SK-N-SH (cell line): ENCODE measurements around the gene WT1. TPM values are rescaled to one million over a fixed set of nuclear protein-coding genes. Genes with fewer than 3 reads are reported as not detected.

Source experiments
- CTCF ChIA-PET: fragments of 300-600, 350-600 bp; formaldehyde crosslinking; extraction: SDS; loops from one replicate; lab custom pipeline; 2021; lab: Yijun Ruan, JAX
- POLR2A ChIA-PET: fragments of 350-600 bp; sonication (Branson Sonifier 250); formaldehyde crosslinking; extraction: SDS; loops from one replicate; lab custom pipeline; 2020; ENCODE audit warnings: antibody characterized with exemption, inconsistent platforms; lab: Yijun Ruan, JAX
- DNase-seq: peaks from one replicate; pipeline ENCODE4 v3.0.0; 2012
- H2AFZ ChIP-seq: fragments of 200-600 bp; sonication (generic); 2 replicates; pipeline ENCODE4 v1.8.1; 2016; ENCODE audit warnings: antibody characterized with exemption, mild to moderate bottlenecking, low read depth
- H3F3A ChIP-seq: fragments of 200-600 bp; sonication (generic); replicated peaks from 2 replicates; pipeline ENCODE3; 2016; ENCODE audit warnings: antibody characterized with exemption, mild to moderate bottlenecking; ENCODE audit not compliant: insufficient read depth
- H3K27ac ChIP-seq, 2 experiments: fragments of 200-500 bp in 1 of 2; fragments of 200-600 bp in 1 of 2; sonication (Bioruptor generic) in 1 of 2; sonication (generic), shearing (Covaris generic) in 1 of 2; 2 replicates each; pipeline versions ENCODE4 v1.5.1 to v1.6.1; 2014 to 2016; ENCODE audit warnings: low read depth in 2 of 2, inconsistent platforms in 1 of 2, low read length in 1 of 2, mild to moderate bottlenecking in 1 of 2, mixed read lengths in 1 of 2
- H3K27me3 ChIP-seq: fragments of 200-600 bp; sonication (generic), shearing (Covaris generic); 2 replicates; pipeline ENCODE4 v1.6.1; 2016; ENCODE audit warnings: mixed run types; ENCODE audit not compliant: insufficient read depth
- H3K36me3 ChIP-seq, 2 experiments: fragments of 200-500 bp in 1 of 2; fragments of 200-600 bp in 1 of 2; sonication (Bioruptor generic) in 1 of 2; sonication (generic) in 1 of 2; replicated peaks in 1 of 2; 2 replicates each; pipeline versions ENCODE3 to v1.5.1; 2014 to 2016; ENCODE audit warnings: low read length in 1 of 2, mild to moderate bottlenecking in 1 of 2; ENCODE audit not compliant: insufficient read depth in 2 of 2, control insufficient read depth in 1 of 2
- H3K4me1 ChIP-seq, 2 experiments: fragments of 200-500 bp in 1 of 2; fragments of 200-600 bp in 1 of 2; sonication (Bioruptor generic) in 1 of 2; sonication (generic), shearing (Covaris generic) in 1 of 2; 2 replicates each; pipeline versions ENCODE4 v1.5.1 to v1.6.1; 2014 to 2016; ENCODE audit warnings: low read depth in 1 of 2, low read length in 1 of 2, mixed run types in 1 of 2; ENCODE audit not compliant: insufficient read depth in 2 of 2, control insufficient read depth in 1 of 2
- H3K4me2 ChIP-seq: fragments of 200-600 bp; sonication (generic), shearing (Covaris generic); 2 replicates; pipeline ENCODE4 v1.6.1; 2017; ENCODE audit warnings: mixed run types
- H3K4me3 ChIP-seq, 2 experiments: fragments of 200-500 bp in 1 of 2; fragments of 200-600 bp in 1 of 2; sonication (Bioruptor generic) in 1 of 2; sonication (generic), shearing (Covaris generic) in 1 of 2; 2 replicates each; pipeline versions ENCODE4 v1.5.1 to v1.8.1; 2014 to 2016; ENCODE audit warnings: low read depth in 2 of 2, inconsistent platforms in 1 of 2, low read length in 1 of 2, mild to moderate bottlenecking in 1 of 2, mixed read lengths in 1 of 2, moderate library complexity in 1 of 2
- H3K79me2 ChIP-seq: fragments of 200-600 bp; sonication (generic); 2 replicates; pipeline ENCODE4 v1.8.1; 2017; ENCODE audit warnings: mild to moderate bottlenecking; ENCODE audit not compliant: insufficient read depth
- H3K9ac ChIP-seq: fragments of 200-600 bp; sonication (generic); 2 replicates; pipeline ENCODE4 v1.6.1; 2017; ENCODE audit warnings: mixed run types
- H3K9me2 ChIP-seq: fragments of 200-600 bp; sonication (generic); 2 replicates; pipeline ENCODE4 v1.6.1; 2017; ENCODE audit warnings: mixed run types
- H3K9me3 ChIP-seq: fragments of 200-600 bp; sonication (generic); 2 replicates; pipeline ENCODE4 v1.6.1; 2017; ENCODE audit warnings: mixed run types, mild to moderate bottlenecking, moderate library complexity
- H4K20me1 ChIP-seq: fragments of 200-600 bp; sonication (generic); 2 replicates; pipeline ENCODE4 v1.6.1; 2017; ENCODE audit warnings: mild to moderate bottlenecking, mixed run types; ENCODE audit not compliant: insufficient read depth
- ELF1 ChIP-seq: IDR thresholded peaks from 2 replicates; pipeline ENCODE4 v1.4.0; 2012
- EP300 ChIP-seq, 2 experiments: IDR thresholded peaks; 2 replicates each; pipeline versions ENCODE4 v1.4.0 to v1.6.1; 2012; ENCODE audit warnings: borderline replicate concordance in 1 of 2, low read depth in 1 of 2, low read length in 1 of 2
- GABPA ChIP-seq: IDR thresholded peaks from 2 replicates; pipeline ENCODE4 v1.4.0; 2012; ENCODE audit warnings: low read depth, mild to moderate bottlenecking
- GATA2 ChIP-seq: sonication (generic); formaldehyde crosslinking; IDR thresholded peaks from 2 replicates; pipeline ENCODE4 v1.5.0; 2020; ENCODE audit warnings: mild to moderate bottlenecking, missing genetic modification reagents
- JUND ChIP-seq: IDR thresholded peaks from 2 replicates; pipeline ENCODE4 v1.4.0; 2012
- MXI1 ChIP-seq: IDR thresholded peaks from 2 replicates; pipeline ENCODE4 v1.6.1; 2012; ENCODE audit warnings: mild to moderate bottlenecking, low read depth, low read length, improper control_type of control experiment
- NFIC ChIP-seq: IDR thresholded peaks from 2 replicates; pipeline ENCODE4 v1.4.0; 2012; ENCODE audit warnings: borderline replicate concordance
- RFX5 ChIP-seq: IDR thresholded peaks from 2 replicates; pipeline ENCODE4 v1.6.1; 2012; ENCODE audit warnings: mild to moderate bottlenecking, improper control_type of control experiment, low read length
- TCF12 ChIP-seq: IDR thresholded peaks from 2 replicates; pipeline ENCODE4 v1.4.0; 2012
- YY1 ChIP-seq: IDR thresholded peaks from 2 replicates; pipeline ENCODE4 v1.4.0; 2012; ENCODE audit warnings: low read depth, mild to moderate bottlenecking
- WGBS: methylation state at CpG from one replicate; pipeline ENCODE4 v1.1.6; 2017; ENCODE audit warnings: low lambda C conversion rate; 5-methylcytosine and 5-hydroxymethylcytosine counted together
- polyA plus RNA-seq, 3 experiments: library from polyadenylated mRNA; depleted of rRNA; stranded (reverse); fragments of >200 nt; gene quantifications; 2 replicates each; pipeline ENCODE4 v1.2.3, GENCODE V29; 2012
- TF ChIP-seq, protein P1 (sequence below): IDR thresholded peaks from 2 replicates; pipeline ENCODE4; 2012
- TF ChIP-seq, protein P2 (sequence below): IDR thresholded peaks from 2 replicates; pipeline ENCODE4 v1.4.0; 2012; ENCODE audit warnings: low read depth
- TF ChIP-seq, protein P3 (sequence below): IDR thresholded peaks from 2 replicates; pipeline ENCODE4 v1.4.0; 2012; ENCODE audit warnings: low read depth, borderline replicate concordance
- TF ChIP-seq, protein P4 (sequence below): IDR thresholded peaks from 2 replicates; pipeline ENCODE4 v1.4.0; 2012; ENCODE audit warnings: low read depth, borderline replicate concordance
- TF ChIP-seq, protein P5 (sequence below): fragments of 150-350 bp; IDR thresholded peaks from 2 replicates; pipeline ENCODE4 v1.6.1; 2017; ENCODE audit warnings: antibody characterized with exemption, low read length, low read depth, borderline replicate concordance
- TF ChIP-seq, protein P6 (sequence below): fragments of 150-350 bp; IDR thresholded peaks from 2 replicates; pipeline ENCODE4 v1.6.1; 2016; ENCODE audit warnings: mild to moderate bottlenecking, low read depth, low read length

The WT1 gene
- polyA plus RNA-seq, 1 of the 3 experiments (the other 2 are of a cell fraction): 0.49 TPM

DNA sequence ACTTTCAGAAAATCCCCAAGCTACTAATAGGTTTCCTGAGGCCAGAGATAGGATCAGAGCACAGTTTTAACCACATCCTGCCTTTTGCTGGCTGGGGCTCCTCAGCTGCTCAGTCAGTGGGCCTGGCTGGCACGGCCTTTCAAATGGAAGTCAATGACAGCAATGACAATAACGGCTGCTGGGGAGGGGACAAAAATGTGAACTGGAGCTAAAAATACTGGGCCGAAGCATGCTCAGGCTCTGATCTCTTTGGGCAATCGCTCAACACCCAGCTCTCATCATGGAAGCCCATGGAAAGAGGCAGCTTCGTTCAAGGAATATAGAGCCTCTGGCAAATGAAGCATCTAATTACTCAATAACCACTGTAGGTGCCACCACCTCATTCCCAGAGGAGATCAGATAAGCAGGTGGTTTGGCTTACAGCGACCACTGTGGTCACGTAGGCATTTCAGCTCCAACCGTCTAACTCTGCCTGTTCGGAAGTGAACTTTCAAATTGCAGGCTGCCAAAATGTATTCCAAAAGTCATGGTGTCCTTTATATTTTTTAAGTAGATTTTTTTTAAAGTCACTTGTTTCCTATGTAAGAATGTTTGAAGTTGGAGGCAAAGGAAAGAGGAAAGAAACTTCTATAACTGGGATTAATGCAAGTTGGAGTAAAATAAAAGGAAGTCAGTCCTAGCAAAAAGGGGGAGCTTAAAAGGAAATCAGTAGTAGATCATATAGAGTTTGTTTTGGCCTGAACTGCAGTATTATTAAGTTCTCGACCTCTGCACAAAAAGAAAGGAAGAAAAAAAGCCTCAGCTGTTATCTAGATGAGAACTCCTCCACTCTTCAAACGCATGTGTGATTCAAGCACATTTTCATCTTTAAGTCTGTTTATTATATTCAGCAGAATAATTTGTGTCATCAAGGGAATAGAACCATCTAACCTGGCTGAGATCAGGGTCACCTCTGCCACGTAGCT lies 14.1 kb downstream of the WT1 start:
- Histone ChIP-seq H3K9ac (no peak overlapping the region), H3K9me3 (no peaks in the 10 kb centered on the region), H3K4me1 (peaks cover 4 to 28% of the 10 kb centered on the region in 2 experiments; a peak in 3 of 4 replicates), H3K27ac (peak overlapping the region in 1 of 2 experiments; percentile 15; a peak in 1 of 4 replicates), H4K20me1 (no peaks in the 10 kb centered on the region), H3K4me2 (no peak overlapping the region), H3K4me3 (no peak overlapping the region), H3K27me3 (peaks cover 6% of the 10 kb centered on the region), H3K9me2 (no peaks in the 10 kb centered on the region), H2AFZ (no peak overlapping the region), H3K36me3 (no peaks in the 10 kb centered on the region), H3F3A (peaks cover 22% of the 10 kb centered on the region), H3K79me2 (no peaks in the 10 kb centered on the region)
- ChIA-PET POLR2A (no interaction called here), CTCF (interaction anchor here (0.7 to 1.0 kb wide), 2 partner anchors 11 to 1202 kb away, joined by 3 read pairs; no protein-coding TSS in a partner anchor)
- WGBS: 24% methylated on average over 12 of the region's 12 CpGs
- TF ChIP-seq TCF12 (peak; percentile 62), RFX5 (no peak), JUND (no peak; the same call in 1 of the 2 replicates), EP300 (IDR thresholded peaks at IDR 0.05; ENCODE audit: borderline replicate concordance in 1 of 2, low read depth in 1 of 2, low read length in 1 of 2) (peak in 1 of 2 experiments; percentile 15; a peak in 1 of 4 replicates), NFIC (peak; percentile 37), MXI1 (no peak)
- TF ChIP-seq, protein P1, sequence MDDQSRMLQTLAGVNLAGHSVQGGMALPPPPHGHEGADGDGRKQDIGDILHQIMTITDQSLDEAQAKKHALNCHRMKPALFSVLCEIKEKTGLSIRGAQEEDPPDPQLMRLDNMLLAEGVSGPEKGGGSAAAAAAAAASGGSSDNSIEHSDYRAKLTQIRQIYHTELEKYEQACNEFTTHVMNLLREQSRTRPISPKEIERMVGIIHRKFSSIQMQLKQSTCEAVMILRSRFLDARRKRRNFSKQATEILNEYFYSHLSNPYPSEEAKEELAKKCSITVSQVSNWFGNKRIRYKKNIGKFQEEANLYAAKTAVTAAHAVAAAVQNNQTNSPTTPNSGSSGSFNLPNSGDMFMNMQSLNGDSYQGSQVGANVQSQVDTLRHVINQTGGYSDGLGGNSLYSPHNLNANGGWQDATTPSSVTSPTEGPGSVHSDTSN: 0 out of 2 replicates have a peak, but pooled peaks have one; percentile 15
- TF ChIP-seq, protein P2, sequence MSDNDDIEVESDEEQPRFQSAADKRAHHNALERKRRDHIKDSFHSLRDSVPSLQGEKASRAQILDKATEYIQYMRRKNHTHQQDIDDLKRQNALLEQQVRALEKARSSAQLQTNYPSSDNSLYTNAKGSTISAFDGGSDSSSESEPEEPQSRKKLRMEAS: 0 out of 2 replicates have a peak, but pooled peaks have one; percentile 23
- TF ChIP-seq, protein P3, sequence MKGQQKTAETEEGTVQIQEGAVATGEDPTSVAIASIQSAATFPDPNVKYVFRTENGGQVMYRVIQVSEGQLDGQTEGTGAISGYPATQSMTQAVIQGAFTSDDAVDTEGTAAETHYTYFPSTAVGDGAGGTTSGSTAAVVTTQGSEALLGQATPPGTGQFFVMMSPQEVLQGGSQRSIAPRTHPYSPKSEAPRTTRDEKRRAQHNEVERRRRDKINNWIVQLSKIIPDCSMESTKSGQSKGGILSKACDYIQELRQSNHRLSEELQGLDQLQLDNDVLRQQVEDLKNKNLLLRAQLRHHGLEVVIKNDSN: no peak
- DNase-seq: peak; percentile 16

DNA sequence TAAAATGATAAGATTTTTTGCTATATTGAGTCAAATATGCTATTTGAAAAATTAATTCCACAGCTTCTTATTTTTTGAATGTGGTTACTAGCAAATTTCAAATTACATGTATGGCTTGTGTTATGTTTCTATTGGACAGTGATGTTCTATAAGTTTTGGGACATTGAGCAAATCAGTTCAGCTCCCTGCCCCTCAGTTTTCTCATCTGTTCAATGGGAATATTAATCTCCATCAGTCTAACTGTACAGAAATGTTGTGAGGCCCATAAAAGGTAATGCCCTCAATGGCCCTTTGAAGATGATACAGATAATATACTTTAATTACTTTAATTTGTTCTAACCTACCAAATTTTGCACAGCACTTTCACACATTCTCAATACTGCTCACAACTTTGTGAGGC lies 15.2 kb downstream of the WT1 start:
- H3K36me3 ChIP-seq: no peaks in the 10 kb centered on the region
- no peaks in the 10 kb centered on the region for H3K9me2 ChIP-seq
- H3K27ac ChIP-seq: no peak overlapping the region
- H3F3A ChIP-seq: peaks cover 22% of the 10 kb centered on the region
- ChIA-PET POLR2A (no interaction called here), CTCF (no interaction called here)
- H3K4me1 ChIP-seq: peaks cover 4 to 28% of the 10 kb centered on the region in 2 experiments; a peak in 3 of 4 replicates
- no peak for DNase-seq
- H4K20me1 ChIP-seq: no peaks in the 10 kb centered on the region
- H3K4me2 ChIP-seq: no peak overlapping the region
- H3K27me3 ChIP-seq: no peaks in the 10 kb centered on the region; the same call in 1 of the 2 replicates
- H3K9ac ChIP-seq: no peak overlapping the region
- TF ChIP-seq ELF1 (no peak), GABPA (no peak), GATA2 (no peak), RFX5 (no peak), YY1 (no peak)
- TF ChIP-seq, protein P4, sequence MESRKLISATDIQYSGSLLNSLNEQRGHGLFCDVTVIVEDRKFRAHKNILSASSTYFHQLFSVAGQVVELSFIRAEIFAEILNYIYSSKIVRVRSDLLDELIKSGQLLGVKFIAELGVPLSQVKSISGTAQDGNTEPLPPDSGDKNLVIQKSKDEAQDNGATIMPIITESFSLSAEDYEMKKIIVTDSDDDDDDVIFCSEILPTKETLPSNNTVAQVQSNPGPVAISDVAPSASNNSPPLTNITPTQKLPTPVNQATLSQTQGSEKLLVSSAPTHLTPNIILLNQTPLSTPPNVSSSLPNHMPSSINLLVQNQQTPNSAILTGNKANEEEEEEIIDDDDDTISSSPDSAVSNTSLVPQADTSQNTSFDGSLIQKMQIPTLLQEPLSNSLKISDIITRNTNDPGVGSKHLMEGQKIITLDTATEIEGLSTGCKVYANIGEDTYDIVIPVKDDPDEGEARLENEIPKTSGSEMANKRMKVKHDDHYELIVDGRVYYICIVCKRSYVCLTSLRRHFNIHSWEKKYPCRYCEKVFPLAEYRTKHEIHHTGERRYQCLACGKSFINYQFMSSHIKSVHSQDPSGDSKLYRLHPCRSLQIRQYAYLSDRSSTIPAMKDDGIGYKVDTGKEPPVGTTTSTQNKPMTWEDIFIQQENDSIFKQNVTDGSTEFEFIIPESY: no peak
- TF ChIP-seq, protein P5, sequence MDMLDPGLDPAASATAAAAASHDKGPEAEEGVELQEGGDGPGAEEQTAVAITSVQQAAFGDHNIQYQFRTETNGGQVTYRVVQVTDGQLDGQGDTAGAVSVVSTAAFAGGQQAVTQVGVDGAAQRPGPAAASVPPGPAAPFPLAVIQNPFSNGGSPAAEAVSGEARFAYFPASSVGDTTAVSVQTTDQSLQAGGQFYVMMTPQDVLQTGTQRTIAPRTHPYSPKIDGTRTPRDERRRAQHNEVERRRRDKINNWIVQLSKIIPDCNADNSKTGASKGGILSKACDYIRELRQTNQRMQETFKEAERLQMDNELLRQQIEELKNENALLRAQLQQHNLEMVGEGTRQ: no peak
- TF ChIP-seq, protein P6, sequence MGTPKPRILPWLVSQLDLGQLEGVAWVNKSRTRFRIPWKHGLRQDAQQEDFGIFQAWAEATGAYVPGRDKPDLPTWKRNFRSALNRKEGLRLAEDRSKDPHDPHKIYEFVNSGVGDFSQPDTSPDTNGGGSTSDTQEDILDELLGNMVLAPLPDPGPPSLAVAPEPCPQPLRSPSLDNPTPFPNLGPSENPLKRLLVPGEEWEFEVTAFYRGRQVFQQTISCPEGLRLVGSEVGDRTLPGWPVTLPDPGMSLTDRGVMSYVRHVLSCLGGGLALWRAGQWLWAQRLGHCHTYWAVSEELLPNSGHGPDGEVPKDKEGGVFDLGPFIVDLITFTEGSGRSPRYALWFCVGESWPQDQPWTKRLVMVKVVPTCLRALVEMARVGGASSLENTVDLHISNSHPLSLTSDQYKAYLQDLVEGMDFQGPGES: no peak
- TF ChIP-seq, protein P3: no peak
- no peaks in the 10 kb centered on the region for H3K9me3 ChIP-seq
- no peak overlapping the region for H2AFZ ChIP-seq
- no peak overlapping the region for H3K4me3 ChIP-seq
- H3K79me2 ChIP-seq: no peaks in the 10 kb centered on the region
